AG04450 (cell line): ENCODE results near the gene PARP3. TPM values are rescaled to one million over a fixed set of nuclear protein-coding genes. Genes with fewer than 3 reads are reported as not detected.
A peak's percentile ranks its signal among the peaks of the same experiment; 100 is the strongest.

Experiments
- CTCF ChIA-PET: fragments of 300-600, 350-600 bp; formaldehyde crosslinking; extraction: SDS; loops from one replicate; lab custom pipeline; 2022; ENCODE audit warnings: antibody characterized with exemption, inconsistent platforms; lab: Charles Lee
- POLR2A ChIA-PET: fragments of 350-600 bp; formaldehyde crosslinking; extraction: SDS; loops from one replicate; lab custom pipeline; 2021; ENCODE audit warnings: antibody characterized with exemption, inconsistent platforms; lab: Yijun Ruan, JAX
- DNase-seq: peaks from one replicate; pipeline ENCODE4 v3.0.0-alpha.2; 2011; ENCODE audit warnings: low read depth, low spot score
- H3K27ac ChIP-seq: one replicate; pipeline ENCODE4 v1.5.1; 2012; ENCODE audit warnings: low read depth, low read length, control low read depth
- H3K27me3 ChIP-seq: one replicate; pipeline ENCODE4 v1.6.0; 2012; ENCODE audit warnings: low read length; ENCODE audit not compliant: control insufficient read depth, insufficient read depth
- H3K4me3 ChIP-seq: 2 replicates; pipeline ENCODE4 v1.5.1; 2011; ENCODE audit warnings: mild to moderate bottlenecking, low read depth, low read length, control low read depth
- H3K9me3 ChIP-seq: 2 replicates; pipeline ENCODE4 v1.5.1; 2012; ENCODE audit warnings: low read length; ENCODE audit not compliant: control insufficient read depth, insufficient read depth
- polyA plus RNA-seq: library from polyadenylated mRNA; depleted of rRNA; stranded (reverse); fragments of >200 nt; gene quantifications from 2 replicates; pipeline ENCODE4 v1.2.3, GENCODE V29; 2011
- TF ChIP-seq, protein P1 (sequence below): IDR thresholded peaks from 2 replicates; pipeline ENCODE4 v1.5.1; 2011; ENCODE audit warnings: low read depth, low read length, control low read depth, inconsistent platforms

The PARP3 gene
- polyA plus RNA-seq, 1 experiment, result 7.5 TPM

DNA sequence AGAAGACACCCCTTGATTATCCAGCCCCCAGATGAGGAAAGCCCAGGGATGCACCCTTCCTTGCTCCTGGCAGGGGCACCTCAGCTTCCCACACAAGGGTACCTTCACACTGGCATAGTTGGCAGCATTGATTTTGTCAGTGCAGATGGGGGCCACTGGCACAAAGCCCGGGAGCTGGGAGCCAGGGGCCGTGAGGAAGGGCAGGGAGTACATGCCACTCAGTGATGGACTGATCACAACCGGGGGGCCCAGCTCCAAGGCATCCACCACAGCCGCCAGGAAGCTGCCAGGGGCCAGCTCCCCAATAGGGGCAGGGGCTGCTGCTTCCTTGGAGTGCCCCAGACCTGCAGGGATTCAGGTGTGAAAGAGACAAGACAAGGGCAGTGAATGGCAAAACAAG, 27.7 kb downstream of the PARP3 start:
- Histone ChIP-seq H3K27ac (no peak overlapping the region), H3K27me3 (no peaks in the 10 kb centered on the region), H3K4me3 (no peak overlapping the region), H3K9me3 (peaks cover 3% of the 10 kb centered on the region; the same call in 1 of the 2 replicates)
- POLR2A ChIA-PET, result no interaction called here
- CTCF ChIA-PET, result interaction anchor here (1.1 to 2.3 kb wide), 3 partner anchors 13 to 28 kb away, joined by 3 to 12 read pairs (median 5); partner anchors contain the start of gene RRP9
- DNase-seq, result no peak
- TF ChIP-seq, protein P1, sequence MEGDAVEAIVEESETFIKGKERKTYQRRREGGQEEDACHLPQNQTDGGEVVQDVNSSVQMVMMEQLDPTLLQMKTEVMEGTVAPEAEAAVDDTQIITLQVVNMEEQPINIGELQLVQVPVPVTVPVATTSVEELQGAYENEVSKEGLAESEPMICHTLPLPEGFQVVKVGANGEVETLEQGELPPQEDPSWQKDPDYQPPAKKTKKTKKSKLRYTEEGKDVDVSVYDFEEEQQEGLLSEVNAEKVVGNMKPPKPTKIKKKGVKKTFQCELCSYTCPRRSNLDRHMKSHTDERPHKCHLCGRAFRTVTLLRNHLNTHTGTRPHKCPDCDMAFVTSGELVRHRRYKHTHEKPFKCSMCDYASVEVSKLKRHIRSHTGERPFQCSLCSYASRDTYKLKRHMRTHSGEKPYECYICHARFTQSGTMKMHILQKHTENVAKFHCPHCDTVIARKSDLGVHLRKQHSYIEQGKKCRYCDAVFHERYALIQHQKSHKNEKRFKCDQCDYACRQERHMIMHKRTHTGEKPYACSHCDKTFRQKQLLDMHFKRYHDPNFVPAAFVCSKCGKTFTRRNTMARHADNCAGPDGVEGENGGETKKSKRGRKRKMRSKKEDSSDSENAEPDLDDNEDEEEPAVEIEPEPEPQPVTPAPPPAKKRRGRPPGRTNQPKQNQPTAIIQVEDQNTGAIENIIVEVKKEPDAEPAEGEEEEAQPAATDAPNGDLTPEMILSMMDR, result no peak

DNA sequence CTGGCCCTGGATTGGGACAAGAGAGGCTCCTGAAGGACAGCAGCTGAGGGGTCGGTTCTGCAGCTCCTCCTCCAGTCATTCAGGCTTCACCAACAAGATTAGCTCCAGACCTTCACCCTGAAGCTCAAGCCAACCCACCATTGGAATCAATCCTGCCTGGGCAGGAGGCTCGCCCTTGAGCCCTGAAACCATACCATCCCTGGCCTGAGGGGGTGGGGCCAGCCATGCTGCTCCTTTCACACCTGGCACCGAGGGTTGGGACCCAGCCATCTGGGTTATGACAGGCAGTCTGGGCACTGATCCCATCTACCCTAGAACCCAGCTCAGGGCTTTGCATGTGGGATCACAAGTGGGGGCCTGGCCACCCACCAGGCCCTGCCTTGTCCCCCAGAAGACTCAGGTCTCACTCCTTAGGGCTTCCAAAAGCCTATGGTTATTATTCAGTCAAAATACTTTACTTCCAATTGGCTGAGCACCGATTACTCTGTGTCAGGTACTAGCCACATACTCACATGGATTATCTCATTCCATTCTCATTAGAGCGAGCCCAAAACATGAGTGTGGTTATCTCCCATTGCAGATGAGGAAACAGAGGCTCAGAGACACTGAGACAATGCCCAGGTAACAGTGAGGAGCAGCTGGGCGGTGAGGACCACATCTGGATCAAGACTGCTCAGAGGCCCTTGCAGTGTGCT, 28.6 kb downstream of the PARP3 start:
- TF ChIP-seq, protein P1, result no peak
- H3K27me3 ChIP-seq, result no peaks in the 10 kb centered on the region
- no peak overlapping the region for H3K27ac ChIP-seq
- DNase-seq, result no peak
- H3K9me3 ChIP-seq, result peaks cover 3% of the 10 kb centered on the region; the same call in 1 of the 2 replicates
- CTCF ChIA-PET, result interaction anchor here (2.3 kb wide), 1 partner anchor 29 kb away, joined by 12 read pairs; the partner anchor contains the start of gene RRP9
- H3K4me3 ChIP-seq, result no peak overlapping the region
- POLR2A ChIA-PET, result no interaction called here

DNA sequence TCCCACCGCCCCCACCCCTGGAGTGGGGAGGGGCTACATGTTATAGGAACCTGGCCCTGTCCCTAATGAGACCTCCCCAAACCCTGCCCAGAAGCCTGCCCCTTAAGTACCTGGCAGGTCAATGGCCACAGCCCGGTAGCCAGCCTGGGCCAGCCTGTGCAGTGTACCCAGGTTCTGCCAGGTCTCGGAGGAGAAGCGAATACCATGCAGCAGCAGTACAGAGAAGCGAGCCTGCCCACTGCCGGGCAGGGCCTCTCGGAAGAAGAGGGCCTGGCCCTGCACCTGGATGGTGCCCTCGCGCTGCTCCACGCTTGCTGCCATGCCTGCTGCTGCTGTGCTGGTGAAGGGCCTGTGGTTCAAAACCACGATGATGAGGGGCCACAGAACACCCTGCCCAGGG, 29.2 kb downstream of the PARP3 start:
- peaks cover 3% of the 10 kb centered on the region; the same call in 1 of the 2 replicates for H3K9me3 ChIP-seq
- H3K4me3 ChIP-seq, result no peak overlapping the region
- CTCF ChIA-PET, result no interaction called here
- DNase-seq, result no peak
- TF ChIP-seq, protein P1, result no peak
- peak overlapping the region; percentile 11 for H3K27ac ChIP-seq
- POLR2A ChIA-PET, result no interaction called here
- no peaks in the 10 kb centered on the region for H3K27me3 ChIP-seq

DNA sequence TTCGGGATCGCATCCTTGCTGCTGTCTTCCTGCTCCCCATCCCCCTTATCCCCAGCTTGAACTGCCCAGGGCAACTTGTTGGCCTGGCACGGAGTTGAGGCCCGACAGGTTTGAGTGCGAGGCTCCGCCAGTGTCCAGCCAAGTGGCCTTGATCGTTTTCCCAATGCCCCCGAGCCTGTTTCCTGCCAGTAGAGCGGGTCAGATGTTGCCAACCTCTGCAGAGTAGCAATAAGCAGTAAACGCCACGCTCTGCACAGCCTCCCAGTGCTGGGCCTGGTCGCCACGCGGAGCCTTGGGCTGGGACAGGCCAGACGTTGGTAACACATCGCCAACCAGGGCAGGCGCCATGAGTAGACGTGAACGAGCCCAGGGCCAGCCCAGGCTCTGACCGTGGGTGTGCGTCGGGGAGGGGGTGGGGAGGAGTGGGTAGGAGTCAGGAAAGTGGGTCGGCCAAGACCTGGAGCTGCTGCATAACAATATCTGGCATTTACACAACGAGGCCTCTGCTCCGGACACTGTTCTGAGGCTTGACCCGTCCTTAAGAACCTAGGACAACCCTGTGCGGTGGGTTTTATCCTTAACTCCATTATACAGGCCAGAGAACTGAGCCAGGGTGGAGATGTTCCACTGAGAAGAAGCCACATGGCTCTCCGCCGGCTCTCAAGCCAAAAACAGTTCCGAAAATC, 32.3 kb downstream of the PARP3 start:
- Histone ChIP-seq H3K9me3 (peaks cover 3% of the 10 kb centered on the region; the same call in 1 of the 2 replicates), H3K27me3 (no peaks in the 10 kb centered on the region), H3K4me3 (peak overlapping the region; percentile 91), H3K27ac (peak overlapping the region; percentile 47)
- no peak for DNase-seq
- TF ChIP-seq, protein P1, result no peak
- CTCF ChIA-PET, result interaction anchor here (0.5 to 3.4 kb wide), 11 partner anchors 9 to 113 kb away, joined by 3 to 48 read pairs (median 5); partner anchors contain the start of genes ACY1, PARP3, RPL29 and RRP9
- POLR2A ChIA-PET, result interaction anchor here (0.9 to 2.3 kb wide), 5 partner anchors 8 to 32 kb away, joined by 3 to 20 read pairs (median 8); partner anchors contain the start of genes PARP3, RPL29 and RRP9
